ENCODE results near the gene FBXW11. TPM values are rescaled to one million over a fixed set of nuclear protein-coding genes. Genes with fewer than 3 reads are reported as not detected.

Gene FBXW11
- polyA plus RNA-seq, 1 donor (not counting 4 experiments of a cell fraction or from before 2014, with no cell fraction given), result 48.4 TPM

DNA sequence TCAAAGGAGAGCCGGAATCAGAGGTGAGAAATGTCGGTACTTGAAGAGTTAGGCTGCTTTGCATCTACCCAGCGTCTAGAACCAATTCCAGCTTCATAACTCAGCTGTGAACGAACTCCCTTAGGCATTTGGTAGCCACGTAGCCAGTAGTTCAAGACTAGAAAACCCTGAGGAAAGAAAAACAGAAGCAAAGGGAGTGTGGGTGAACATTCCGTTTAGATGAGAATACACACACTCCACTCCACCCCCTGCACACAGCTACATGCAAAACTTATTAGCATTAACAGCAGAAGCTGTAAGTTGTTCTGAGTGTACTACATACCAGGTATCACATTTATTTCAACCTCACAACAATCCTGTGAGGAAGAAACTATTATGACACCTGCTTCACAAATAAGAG lies 142.5 kb downstream of the FBXW11 start:
- no peak for TF ChIP-seq CTCF (optimal IDR thresholded peaks at IDR 0.05 in 1 of 3, IDR thresholded peaks at IDR 0.05 in 1 of 3, conservative IDR thresholded peaks at IDR 0.05 in 1 of 3; ENCODE audit: extremely low read depth in 1 of 3, insufficient read depth in 2 of 3, low read length in 3 of 3)
- no peak for TF ChIP-seq EZH2 (IDR thresholded peaks at IDR 0.05; ENCODE audit: low read length)
- peaks cover 10% of the 10 kb centered on the region for H3K4me1 ChIP-seq (ENCODE audit: control insufficient read depth, extremely low read depth, insufficient read depth, low read length)
- H3K27ac ChIP-seq (ENCODE audit: control insufficient read depth, insufficient read depth, low read length), result peak overlapping the region; percentile 22
- DNase-seq (ENCODE audit: low read depth, low spot score) (peak; percentile 58), FAIRE-seq (peak; percentile 88)
- H3K9me3 ChIP-seq (ENCODE audit: control insufficient read depth, low read depth, low read length), result no peaks in the 10 kb centered on the region
- H4K20me1 ChIP-seq (ENCODE audit: control insufficient read depth, extremely low read depth, insufficient read depth, low read length), result no peaks in the 10 kb centered on the region
- H2AFZ ChIP-seq (ENCODE audit: control insufficient read depth, low read length), result no peak overlapping the region
- no peaks in the 10 kb centered on the region for H3K9me1 ChIP-seq (ENCODE audit: control insufficient read depth, extremely low read depth, insufficient read depth, low read length)
- H3K27me3 ChIP-seq (ENCODE audit: control insufficient read depth, extremely low read depth, insufficient read depth, low read length), result no peaks in the 10 kb centered on the region
- H3K4me2 ChIP-seq (ENCODE audit: control insufficient read depth, extremely low read depth, insufficient read depth, low read depth, low read length), result peak overlapping the region; percentile 29
- H3K79me2 ChIP-seq (ENCODE audit: control insufficient read depth, insufficient read depth, low read length), result peaks cover 3% of the 10 kb centered on the region
- dilution Hi-C loops (cut with MboI; ENCODE audit: extremely low pct_ligation_motif_present, low sequenced_read_pairs), result no loop called here
- no peak overlapping the region for H3K4me3 ChIP-seq (ENCODE audit: control insufficient read depth in 2 of 3, extremely low read depth in 1 of 3, insufficient read depth in 2 of 3, low read depth in 1 of 3, low read length in 3 of 3)
- H3K9ac ChIP-seq (ENCODE audit: control insufficient read depth, extremely low read depth, insufficient read depth, low read length), result no peak overlapping the region
- peaks cover 3 to 12% of the 10 kb centered on the region in 2 experiments for H3K36me3 ChIP-seq (ENCODE audit: control insufficient read depth in 2 of 2, extremely low read depth in 1 of 2, insufficient read depth in 2 of 2, low read length in 2 of 2)

DNA sequence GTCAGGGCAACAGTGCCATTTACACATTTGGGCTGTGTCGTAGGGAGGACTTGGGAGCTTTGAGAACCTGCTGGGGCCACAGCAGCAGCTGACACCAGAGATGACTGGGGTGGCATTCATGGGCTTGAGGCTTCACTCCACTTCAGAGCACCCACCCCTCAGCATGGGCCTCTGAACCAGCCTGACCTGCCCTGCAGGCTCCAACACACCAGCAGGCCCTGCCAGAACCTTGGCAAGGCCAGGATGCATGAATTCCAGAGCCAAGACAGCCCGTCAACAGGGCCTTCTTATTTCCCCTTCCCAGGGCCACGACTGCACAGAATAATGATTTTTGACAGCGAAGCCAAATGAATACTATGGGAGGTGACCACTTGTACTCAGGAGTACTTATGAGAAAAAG lies 143.8 kb downstream of the FBXW11 start:
- H3K4me2 ChIP-seq (ENCODE audit: control insufficient read depth, extremely low read depth, insufficient read depth, low read depth, low read length), result no peak overlapping the region
- H2AFZ ChIP-seq (ENCODE audit: control insufficient read depth, low read length), result no peak overlapping the region
- H3K9ac ChIP-seq (ENCODE audit: control insufficient read depth, extremely low read depth, insufficient read depth, low read length), result no peak overlapping the region
- H3K9me1 ChIP-seq (ENCODE audit: control insufficient read depth, extremely low read depth, insufficient read depth, low read length), result no peaks in the 10 kb centered on the region
- peaks cover 3% of the 10 kb centered on the region for H3K79me2 ChIP-seq (ENCODE audit: control insufficient read depth, insufficient read depth, low read length)
- H4K20me1 ChIP-seq (ENCODE audit: control insufficient read depth, extremely low read depth, insufficient read depth, low read length), result no peaks in the 10 kb centered on the region
- no peak overlapping the region for H3K27ac ChIP-seq (ENCODE audit: control insufficient read depth, insufficient read depth, low read length)
- H3K36me3 ChIP-seq (ENCODE audit: control insufficient read depth in 2 of 2, extremely low read depth in 1 of 2, insufficient read depth in 2 of 2, low read length in 2 of 2), result peaks cover 3 to 8% of the 10 kb centered on the region in 2 experiments
- FAIRE-seq (no peak), DNase-seq (ENCODE audit: low read depth, low spot score) (no peak)
- H3K9me3 ChIP-seq (ENCODE audit: control insufficient read depth, low read depth, low read length), result no peaks in the 10 kb centered on the region
- H3K4me1 ChIP-seq (ENCODE audit: control insufficient read depth, extremely low read depth, insufficient read depth, low read length), result peaks cover 10% of the 10 kb centered on the region
- no peaks in the 10 kb centered on the region for H3K27me3 ChIP-seq (ENCODE audit: control insufficient read depth, extremely low read depth, insufficient read depth, low read length)
- dilution Hi-C loops (cut with MboI; ENCODE audit: extremely low pct_ligation_motif_present, low sequenced_read_pairs), result no loop called here
- no peak overlapping the region for H3K4me3 ChIP-seq (ENCODE audit: control insufficient read depth in 2 of 3, extremely low read depth in 1 of 3, insufficient read depth in 2 of 3, low read depth in 1 of 3, low read length in 3 of 3)
- TF ChIP-seq CTCF (optimal IDR thresholded peaks at IDR 0.05 in 1 of 3, IDR thresholded peaks at IDR 0.05 in 1 of 3, conservative IDR thresholded peaks at IDR 0.05 in 1 of 3; ENCODE audit: extremely low read depth in 1 of 3, insufficient read depth in 2 of 3, low read length in 3 of 3) (no peak), EZH2 (IDR thresholded peaks at IDR 0.05; ENCODE audit: low read length) (no peak)

Data from keratinocyte (primary cell).